Upper lobe of left lung (tissue), 4 donors: ENCODE data around the gene HECTD4.

Experiments
- POLR2A ChIP-seq, 4 donors: fragments of 450-650 bp; IDR thresholded peaks; one replicate each; pipeline ENCODE4 v1.5.1; 2016 to 2017; ENCODE audit warnings: antibody characterized with exemption in 4 of 4, mild to moderate bottlenecking in 2 of 4
- TF ChIP-seq, protein P1 (sequence below), 6 experiments: fragments of 450-650 bp in 4 of 6; fragments of 200-600 bp in 2 of 6; sonication (generic) in 2 of 6; IDR thresholded peaks; one replicate each; pipeline ENCODE4 v1.5.1; 2016 to 2019; ENCODE audit warnings: antibody characterized with exemption in 6 of 6

GRCh38 chr12:112170376-112170775 lies 211.9 kb downstream of the HECTD4 start:
- TF ChIP-seq POLR2A (IDR thresholded peaks at IDR 0.05) = no peak
- TF ChIP-seq, protein P1, sequence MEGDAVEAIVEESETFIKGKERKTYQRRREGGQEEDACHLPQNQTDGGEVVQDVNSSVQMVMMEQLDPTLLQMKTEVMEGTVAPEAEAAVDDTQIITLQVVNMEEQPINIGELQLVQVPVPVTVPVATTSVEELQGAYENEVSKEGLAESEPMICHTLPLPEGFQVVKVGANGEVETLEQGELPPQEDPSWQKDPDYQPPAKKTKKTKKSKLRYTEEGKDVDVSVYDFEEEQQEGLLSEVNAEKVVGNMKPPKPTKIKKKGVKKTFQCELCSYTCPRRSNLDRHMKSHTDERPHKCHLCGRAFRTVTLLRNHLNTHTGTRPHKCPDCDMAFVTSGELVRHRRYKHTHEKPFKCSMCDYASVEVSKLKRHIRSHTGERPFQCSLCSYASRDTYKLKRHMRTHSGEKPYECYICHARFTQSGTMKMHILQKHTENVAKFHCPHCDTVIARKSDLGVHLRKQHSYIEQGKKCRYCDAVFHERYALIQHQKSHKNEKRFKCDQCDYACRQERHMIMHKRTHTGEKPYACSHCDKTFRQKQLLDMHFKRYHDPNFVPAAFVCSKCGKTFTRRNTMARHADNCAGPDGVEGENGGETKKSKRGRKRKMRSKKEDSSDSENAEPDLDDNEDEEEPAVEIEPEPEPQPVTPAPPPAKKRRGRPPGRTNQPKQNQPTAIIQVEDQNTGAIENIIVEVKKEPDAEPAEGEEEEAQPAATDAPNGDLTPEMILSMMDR (IDR thresholded peaks at IDR 0.05) = peak in 3 of 6 experiments; percentile 35 to 52 (median 50)
